IPS-NIHi7 (cell line): ENCODE measurements around the gene DCK.
"Not testable (repeated sequence)": the region's sequence is repeated elsewhere in the genome, so short reads cannot be mapped to it uniquely, and the experiment has no call there.

Experiments used
- DNase-seq: peaks from one replicate; pipeline ENCODE4 v3.0.0; 2012; ENCODE audit warnings: mixed read lengths; ENCODE audit errors: extremely low spot score

DCK gene

DNA sequence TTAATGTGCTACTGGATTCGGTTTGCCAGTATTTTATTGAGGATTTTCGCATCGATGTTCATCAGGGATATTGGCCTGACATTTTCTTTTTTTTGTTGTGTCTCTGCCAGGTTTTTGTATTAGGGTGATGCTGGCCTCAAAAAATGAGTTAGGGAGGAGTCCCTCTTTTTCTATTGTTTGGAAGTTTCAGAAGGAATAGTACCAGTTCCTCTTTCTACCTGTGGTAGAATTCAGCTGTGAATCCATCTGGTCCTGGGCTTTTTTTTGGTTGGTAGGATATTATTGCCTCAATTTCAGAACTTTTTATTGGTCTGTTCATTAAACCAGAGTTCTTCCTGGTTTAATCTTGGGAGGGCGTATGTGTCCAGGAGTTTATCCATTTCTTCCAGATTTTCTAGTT, 7.9 kb downstream of the DCK start:
- DNase-seq = not testable (repeated sequence)

DNA sequence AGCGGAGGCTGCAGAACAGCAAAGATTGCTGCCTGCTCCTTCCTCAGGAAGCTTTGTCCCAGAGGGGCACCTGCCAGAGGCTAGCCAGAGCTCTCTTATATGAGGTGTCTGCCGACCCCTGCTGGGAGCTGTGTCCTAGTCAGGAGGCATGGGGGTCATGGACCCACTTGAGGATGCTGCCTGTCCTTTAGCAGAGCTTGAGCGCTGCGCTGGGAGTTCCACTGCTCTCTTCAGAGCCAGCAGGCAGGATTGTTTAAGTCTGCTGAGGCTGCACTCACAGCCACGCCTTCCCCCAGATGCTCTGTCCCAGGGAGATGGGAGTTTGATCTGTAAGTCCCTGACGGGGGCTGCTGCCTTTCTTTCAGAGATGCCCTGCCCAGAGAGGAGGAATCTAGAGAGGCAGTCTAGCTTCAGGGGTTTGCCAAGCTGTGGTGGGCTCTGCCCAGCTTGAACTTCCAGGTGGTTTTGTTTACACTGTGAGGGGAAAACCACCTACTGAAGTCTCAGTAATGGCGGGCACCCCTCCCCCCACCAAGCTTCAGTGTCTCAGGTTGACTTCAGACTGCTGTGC, 10.9 kb downstream of the DCK start:
- DNase-seq = no peak

DNA sequence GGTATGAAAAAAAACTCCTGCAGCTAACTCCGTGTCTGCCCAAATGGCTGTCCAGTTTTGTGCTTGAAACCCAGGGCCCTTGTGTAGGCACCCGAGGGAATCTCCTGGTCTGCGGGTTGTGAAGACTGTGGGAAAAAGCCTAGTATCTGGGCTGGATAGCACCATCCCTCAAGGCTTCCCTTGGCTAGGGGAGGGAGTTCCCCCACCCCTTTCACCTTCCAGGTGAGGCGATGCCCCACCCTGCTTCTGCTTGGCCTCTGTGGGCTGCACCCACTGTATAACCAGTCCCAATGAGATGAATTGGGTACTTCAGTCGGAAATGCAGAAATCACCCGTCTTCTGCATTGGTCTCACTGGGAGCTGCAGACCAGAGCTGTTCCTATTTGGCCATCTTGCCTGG, 11.6 kb downstream of the DCK start:
- not testable (repeated sequence) for DNase-seq

DNA sequence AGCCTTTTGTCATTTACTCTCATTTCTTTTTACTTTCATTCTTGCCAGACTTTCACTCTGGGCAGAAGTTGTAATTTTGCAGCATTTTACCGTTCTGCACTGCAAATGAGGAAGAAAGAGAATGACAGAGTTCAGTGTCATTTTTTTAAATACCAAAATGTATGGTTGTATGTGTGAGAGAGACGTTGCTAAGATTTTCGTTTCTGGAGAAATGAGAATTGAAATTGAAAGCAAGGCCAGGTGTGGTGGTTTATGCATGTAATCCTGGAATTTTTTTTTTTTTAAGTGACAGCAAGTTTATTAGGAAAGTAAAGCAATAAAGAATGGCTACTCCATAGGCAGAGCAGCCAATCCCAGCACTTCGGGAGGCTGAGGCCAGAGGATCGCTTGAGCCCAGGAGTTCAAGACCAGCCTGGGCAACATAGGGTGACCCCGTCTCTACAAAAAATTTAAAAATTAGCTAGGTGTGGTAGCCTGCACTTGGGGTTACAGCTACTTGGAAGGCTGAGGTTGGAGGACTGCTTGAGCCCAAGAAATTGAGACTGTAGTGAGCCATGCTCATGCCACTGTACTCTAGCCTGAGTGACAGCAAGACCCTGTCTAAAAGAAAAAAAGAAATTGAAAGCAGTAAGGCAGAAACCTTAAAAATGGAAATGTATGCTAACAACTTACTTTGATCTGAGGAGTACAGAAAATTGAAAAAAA, 12.9 kb downstream of the DCK start:
- DNase-seq = no peak

DNA sequence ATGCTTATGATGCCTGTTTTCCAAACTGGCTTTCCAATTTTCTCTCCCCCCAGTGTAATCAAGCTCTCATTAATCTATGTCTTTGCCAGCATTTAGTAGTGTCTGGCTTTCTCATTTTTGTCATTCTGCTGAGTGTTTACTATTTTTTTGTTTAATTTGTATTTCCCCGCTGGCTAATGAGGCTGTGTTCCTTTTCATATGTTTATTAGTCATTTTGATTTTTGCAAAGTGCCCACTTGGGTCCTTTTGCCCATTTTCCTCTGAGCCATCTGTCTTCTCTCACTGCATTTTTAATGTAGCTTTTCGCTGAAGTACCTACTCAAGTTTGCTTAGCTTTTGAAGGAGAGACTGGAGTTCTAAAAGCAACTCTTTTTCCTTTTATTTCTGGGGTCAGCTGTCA, 14.7 kb downstream of the DCK start:
- no peak for DNase-seq

DNA sequence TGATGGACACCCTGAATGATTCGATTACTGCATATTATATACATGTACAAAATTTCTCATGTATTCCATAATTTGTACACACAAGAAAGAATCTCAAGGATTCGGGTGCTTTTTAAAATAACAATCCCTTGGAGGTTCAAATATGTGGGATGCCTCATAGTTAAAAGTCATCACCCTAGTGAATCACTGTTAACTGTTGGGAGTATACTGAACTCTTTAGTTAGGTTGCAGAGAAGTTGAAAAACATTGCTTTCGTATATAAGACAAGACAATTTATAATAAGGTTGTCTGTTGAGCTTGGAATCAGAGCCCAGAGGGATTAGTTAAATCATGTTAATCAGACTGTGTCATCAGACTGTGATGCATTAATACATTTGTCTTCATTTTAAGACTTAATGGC, 15.6 kb downstream of the DCK start:
- no peak for DNase-seq

DNA sequence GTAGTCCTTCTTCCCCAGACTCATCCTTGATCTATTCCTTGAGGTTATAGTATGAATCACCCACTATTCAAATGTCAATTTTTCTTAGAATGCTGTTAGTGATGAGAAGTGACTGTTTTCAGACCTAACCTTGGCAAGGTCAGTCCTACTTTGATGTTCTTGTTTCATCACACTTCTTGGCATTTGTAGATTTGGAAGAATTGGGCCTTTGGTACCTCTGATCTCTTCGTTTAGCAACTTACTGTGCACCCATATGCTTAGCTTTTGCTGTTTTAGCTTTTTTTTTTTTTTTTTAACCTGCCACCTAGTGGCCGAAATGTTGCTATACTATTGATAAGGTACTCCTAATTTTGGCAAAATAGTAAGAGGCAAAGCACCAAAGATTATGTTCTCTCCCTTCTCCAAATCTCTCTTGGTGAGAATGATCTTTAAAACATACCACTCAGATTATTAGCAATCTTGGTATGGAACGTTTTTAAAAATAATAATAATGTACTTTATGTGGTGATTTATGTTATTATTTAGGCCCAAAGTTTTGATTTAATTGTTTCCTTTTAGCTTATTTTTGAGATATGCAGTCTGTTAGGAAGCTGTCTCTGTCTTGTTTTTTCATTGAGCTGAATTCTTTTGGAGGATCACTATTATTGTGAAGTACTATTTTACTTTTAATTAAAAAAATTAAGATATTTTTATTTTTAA, 16.6 kb downstream of the DCK start:
- peak; percentile 39 for DNase-seq

DNA sequence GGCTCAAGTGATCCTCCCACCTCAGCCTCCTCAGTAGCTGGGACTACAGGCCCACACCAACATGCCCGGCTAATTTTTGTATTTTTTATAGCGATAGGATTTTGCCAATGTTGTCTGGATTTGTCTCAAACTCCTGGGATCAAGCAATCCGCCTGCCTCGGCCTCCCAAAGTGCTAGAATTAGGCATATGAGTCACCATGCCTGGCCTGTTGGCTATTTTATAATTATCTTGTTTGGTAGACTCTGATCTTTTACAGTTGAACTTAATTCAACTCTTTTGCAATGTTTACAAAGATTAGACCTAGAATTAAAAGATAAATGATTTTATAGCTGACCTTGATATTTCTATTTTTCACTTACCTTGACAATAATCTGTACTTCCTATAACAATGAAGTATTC, 18.0 kb downstream of the DCK start:
- no peak for DNase-seq

DNA sequence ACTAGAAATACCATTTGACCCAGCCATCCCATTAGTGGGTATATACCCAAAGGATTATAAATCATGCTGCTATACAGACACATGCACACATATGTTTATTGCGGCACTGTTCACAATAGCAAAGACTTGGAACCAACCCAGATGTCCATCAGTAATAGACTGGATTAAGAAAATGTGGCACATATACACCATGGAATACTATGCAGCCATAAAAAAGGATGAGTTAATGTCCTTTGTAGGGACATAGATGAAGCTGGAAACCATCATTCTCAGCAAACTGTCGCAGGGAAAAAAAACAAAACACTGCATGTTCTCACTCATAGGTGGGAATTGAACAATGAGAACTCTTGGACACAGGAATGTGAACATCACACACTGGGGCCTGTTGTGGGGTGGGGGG, 23.9 kb downstream of the DCK start:
- DNase-seq = not testable (repeated sequence)

DNA sequence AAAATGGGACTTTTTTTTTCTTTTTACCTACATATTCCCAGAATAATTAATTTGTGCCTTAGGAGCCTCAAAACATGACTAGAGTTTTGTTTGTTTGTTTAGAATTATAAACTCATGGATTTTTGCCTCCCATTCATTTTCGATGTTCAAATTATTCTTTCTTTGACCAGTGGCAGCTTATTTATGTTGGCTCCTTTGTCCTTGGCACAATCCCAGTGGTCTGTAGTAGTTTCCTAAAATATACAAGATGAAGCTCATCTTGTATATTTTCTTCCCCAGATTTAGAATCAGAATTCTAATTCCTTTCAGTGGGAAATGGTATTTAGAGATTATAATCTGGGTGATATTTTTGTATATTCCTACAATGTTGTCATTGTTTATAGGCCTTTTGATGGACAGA, 27.2 kb downstream of the DCK start:
- no peak for DNase-seq

DNA sequence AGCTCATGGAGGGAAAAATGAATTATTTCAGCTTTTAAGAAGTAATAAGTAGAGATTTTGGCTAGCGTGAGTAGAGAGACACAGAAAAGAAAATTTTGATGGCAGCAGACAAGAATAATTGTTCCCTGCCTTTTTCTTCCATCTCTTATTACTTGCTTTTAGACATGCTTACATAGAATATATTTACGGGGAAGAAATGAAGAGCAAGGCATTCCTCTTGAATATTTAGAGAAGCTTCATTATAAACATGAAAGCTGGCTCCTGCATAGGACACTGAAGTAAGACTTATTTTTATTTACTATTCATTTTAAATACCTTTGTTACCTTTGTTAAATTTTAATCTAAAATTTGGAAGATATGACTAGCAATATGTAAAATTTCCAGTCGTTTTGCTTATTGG, 32.2 kb downstream of the DCK start:
- no peak for DNase-seq

DNA sequence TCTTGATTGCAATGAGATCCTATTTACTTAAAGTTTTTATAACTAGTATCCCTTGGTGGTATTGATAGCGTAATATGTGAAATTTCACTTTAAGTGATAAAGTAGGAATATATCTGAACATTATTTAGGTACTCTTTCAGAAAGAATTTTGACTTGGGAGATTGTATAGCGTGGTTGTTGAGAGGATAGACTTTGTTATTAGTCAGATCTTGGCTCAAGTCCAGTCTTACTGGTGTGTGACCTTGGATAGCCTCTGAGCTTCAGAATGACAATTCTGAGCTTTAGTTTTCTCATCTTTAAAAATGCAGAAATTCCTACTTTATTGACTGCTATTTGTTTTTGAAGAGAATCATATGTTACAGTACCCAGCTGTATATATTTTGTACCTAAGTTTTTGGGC, 32.6 kb downstream of the DCK start:
- no peak for DNase-seq

DNA sequence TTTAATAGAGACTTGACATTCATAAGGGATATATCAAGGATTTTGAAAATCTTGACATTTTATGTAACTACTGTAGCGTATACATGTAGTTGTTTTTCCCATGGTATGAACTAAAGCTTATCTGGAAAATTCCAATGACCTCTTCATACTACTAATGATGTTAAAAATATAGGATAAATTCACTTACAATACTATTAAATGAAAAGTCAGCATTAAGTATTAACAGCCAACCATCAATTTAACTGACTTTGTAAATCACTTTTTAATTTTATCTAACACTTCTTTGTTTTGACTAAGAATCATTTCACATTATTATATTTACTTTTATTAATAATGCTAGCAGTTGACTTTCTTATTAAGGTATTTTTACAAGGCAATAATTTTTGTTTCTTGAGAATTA, 34.2 kb downstream of the DCK start:
- no peak for DNase-seq

DNA sequence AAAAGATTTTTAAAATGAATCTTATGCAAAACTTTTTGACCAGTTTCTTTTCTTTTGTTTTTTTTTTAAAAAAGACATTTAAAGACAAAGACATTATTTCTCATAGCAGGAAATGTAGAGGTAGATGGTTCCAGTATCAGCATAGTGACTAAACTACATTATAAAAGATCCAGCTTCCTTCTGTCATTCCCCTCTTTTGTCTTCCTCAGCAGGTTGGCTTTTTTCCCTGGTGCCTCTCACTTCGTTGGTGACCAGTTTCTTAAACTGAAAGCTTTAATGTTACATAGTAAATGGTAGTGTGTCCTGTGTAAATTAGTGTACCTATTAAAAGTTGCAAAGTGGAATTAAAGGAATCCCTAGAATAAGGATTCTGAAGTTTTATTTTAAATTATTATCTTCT, 36.1 kb downstream of the DCK start:
- DNase-seq = peak; percentile 19

DNA sequence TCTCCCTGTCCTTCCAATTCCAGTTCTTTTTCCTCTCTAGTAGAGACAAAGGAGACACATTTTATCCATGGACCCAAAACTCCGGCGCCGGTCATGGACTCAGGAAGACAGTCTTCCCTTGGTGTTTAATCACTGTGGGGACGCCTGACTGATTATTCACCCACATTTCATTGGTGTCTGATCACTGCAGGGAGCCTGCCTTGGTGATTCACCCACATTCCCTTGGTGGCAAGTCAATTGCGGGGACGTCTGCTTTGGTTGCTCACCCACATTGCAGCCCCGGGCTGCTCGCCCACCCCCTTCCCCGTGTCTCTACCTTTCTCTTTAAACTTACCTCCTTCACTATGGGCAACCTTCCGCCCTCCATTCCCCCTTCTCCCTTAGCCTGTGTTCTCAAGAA, 38.7 kb downstream of the DCK start:
- DNase-seq = not testable (repeated sequence)

DNA sequence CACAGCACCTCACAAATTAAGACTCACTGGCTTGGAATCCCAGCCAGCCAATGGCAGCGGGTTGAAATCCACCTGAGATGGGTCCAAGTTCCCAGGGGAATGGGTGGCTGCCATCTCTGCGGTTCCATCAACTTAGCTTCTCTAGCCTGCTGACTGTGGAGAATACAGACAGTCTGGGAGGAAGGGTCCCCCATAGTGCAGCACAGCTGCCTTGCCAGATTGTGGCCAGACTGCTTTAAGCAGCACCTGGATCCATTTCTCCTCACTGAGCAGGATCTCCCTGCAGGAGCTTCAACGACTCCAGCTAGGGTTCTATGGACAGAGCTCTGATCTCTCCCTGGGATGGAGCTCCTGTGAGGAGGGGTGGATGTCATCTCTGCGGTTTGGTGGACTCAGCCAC, 51.8 kb downstream of the DCK start:
- no peak for DNase-seq

DNA sequence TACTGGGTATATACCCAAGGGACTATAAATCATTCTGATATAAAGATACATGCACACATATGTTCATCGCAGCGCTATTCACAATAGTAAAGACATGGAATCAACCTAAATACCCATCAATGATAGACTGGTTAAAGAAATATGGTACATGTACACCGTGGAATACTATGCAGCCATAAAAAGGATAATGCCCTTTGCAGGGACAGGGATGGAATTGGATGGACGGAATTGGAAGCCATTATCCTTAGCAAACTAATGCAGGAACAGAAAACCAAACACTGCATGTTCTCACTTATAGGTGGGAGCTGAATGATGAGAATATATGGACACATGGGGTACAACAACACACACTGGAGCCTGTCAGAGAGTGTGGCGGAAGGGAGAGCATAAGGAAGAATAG, 55.9 kb downstream of the DCK start:
- no peak for DNase-seq

DNA sequence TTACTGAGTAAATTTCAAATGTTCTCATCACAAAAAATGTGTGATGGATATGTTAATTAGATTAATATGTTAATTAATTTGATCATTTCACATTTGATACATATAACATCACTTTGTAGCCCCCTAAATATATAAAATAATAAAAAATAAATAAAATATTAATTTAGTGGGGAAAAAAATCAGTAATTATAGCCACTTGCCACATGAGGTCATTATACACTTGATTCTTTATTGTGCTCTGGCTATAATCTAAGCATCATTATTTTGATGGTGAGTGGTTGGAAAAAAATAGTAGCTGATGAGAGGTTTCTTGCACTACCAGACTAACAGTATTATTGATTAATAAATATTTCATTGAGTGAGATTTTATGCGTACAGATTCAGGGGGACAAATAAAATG, 57.4 kb downstream of the DCK start:
- DNase-seq = no peak

DNA sequence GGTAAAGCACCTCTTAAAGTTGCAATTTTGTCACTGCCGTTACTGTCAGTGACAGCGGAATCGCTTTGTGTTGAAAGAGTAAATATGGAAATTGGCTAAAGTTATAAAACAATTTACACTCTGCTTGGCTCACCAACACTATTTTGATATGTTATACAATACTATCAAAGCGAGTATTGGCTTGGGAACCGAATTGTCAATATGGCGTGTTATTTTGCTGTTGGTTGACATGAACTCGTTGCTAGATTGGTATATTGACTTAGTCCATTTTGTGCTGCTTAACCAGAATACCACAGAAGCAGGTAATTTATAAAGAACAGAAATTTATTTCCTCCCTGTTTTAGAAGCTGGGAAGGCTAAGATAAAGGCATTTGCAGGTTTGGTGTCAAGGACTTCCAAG, 58.6 kb downstream of the DCK start:
- DNase-seq = no peak

DNA sequence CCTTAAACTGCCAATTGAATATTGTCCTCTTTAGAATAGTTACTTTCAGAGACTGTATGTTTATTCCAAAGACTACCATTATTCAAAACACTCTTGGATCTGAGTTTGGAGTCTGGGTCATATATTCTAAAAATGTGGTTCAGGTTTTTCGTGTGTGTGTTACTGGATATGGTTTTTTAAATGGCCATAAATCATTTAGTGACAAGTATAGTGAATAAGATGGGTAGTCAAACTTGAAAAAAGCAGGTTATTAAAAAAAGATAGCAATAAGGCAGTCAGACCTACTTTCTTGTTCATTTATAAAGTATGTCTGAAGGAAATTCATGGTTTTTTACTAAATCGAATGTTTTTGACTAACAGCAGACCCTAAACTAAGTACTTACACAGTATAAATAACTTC, 59.3 kb downstream of the DCK start:
- DNase-seq = no peak

DNA sequence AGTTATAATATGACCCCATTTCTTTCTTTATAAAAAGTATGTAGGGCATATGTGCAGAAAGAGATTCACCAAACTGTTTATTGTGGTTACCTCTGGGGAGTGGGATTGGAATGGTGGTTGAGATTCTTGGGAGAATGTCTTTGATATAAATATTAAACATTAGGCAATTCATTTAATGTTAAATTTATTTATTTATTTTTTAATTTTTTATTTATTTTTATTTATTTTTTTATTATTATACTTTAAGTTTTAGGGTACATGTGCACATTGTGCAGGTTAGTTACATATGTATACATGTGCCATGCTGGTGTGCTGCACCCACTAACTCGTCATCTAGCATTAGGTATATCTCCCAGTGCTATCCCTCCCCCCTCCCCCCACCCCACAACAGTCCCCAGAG, 60.2 kb downstream of the DCK start:
- not testable (repeated sequence) for DNase-seq

DNA sequence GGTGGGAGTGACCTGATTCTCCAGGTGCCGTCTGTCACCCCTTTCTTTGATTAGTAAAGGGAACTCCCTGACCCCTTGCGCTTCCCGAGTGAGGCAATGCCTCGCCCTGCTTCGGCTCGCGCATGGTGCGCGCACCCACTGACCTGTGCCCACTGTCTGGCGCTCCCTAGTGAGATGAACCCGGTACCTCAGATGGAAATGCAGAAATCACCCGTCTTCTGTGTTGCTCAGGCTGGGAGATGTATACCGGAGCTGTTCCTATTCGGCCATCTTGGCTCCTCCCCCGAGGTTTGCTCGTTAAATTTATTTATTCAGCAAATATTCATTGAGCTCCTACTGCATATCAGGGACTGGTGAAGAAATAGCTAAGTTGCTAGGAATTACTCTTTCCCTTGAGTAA, 66.1 kb downstream of the DCK start:
- not testable (repeated sequence) for DNase-seq

DNA sequence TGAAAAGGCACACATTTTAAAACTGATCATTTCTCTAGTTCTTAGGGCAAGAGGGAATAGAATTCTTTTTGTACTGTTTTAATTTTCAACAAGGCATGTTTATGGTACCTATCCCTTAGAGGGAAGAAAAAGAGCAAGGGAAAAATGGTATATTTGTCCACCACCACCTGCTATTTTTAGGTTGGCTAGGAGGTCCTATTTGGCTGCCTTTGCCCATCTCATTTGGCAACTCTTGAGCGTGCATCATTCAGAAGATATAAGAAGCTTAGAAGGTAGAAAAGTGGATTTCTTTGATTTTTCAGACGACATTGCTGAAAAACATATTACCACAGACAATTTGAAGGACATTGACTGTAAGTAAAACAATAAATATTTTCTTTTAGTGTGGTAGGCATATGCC, 69.0 kb downstream of the DCK start:
- no peak for DNase-seq
